Choroid plexus epithelial cell (primary cell): ENCODE measurements around the gene TMEM174.

Source experiments
- DNase-seq: peaks from one replicate; pipeline ENCODE4 v3.0.0-alpha.2; 2010; ENCODE audit warnings: low read depth
- H3K4me3 ChIP-seq: 2 replicates; pipeline ENCODE4 v1.5.1; 2011; ENCODE audit warnings: low read depth, mild to moderate bottlenecking, control low read depth, low read length, moderate library complexity
- TF ChIP-seq, protein P1 (sequence below): conservative IDR thresholded peaks from 2 replicates; pipeline ENCODE4 v1.5.1; 2011; ENCODE audit warnings: low read depth, mild to moderate bottlenecking, control low read depth, inconsistent platforms, low read length, moderate library complexity

Gene TMEM174

DNA sequence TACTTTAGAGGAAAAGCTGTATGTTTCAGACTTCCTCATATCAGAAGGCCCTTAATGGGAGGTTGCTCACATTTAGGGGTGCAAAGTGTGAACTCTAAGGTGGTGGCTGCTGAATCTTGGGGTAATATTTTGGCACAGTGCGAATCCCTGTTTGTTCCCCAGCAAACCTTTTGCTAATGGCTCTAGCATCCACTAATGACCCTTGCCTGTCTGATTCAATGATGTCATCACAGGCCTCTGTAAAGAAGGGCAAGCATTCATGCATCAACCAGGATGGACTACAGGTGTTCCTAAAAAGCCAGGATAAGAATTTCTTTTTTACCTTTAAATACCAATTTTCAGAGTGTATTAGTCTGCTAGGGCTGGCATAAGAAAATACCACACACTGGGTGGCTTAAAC is 32.2 kb upstream of the TMEM174 start:
- TF ChIP-seq, protein P1, sequence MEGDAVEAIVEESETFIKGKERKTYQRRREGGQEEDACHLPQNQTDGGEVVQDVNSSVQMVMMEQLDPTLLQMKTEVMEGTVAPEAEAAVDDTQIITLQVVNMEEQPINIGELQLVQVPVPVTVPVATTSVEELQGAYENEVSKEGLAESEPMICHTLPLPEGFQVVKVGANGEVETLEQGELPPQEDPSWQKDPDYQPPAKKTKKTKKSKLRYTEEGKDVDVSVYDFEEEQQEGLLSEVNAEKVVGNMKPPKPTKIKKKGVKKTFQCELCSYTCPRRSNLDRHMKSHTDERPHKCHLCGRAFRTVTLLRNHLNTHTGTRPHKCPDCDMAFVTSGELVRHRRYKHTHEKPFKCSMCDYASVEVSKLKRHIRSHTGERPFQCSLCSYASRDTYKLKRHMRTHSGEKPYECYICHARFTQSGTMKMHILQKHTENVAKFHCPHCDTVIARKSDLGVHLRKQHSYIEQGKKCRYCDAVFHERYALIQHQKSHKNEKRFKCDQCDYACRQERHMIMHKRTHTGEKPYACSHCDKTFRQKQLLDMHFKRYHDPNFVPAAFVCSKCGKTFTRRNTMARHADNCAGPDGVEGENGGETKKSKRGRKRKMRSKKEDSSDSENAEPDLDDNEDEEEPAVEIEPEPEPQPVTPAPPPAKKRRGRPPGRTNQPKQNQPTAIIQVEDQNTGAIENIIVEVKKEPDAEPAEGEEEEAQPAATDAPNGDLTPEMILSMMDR: no peak
- DNase-seq: no peak
- no peak overlapping the region for H3K4me3 ChIP-seq

DNA sequence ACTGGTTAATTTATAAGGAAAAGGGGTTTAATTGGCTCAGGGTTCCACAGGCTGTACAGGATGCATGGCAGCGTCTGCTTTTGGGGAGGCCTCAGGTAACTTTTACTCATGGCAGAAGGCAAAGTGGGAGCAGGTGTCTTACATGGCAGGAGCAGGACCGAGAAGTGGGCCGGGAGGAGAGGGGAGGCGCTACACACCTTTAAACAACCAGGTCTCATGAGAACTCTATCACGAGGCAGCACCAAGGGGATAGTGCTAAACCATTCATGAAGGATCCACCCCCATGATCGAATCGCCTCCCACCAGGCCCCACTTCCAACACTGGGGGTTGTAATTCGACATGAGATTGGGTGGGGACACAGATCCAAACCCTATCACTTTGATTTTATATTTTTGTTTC is 31.0 kb upstream of the TMEM174 start:
- no peak overlapping the region for H3K4me3 ChIP-seq
- no peak for DNase-seq
- TF ChIP-seq, protein P1: no peak

DNA sequence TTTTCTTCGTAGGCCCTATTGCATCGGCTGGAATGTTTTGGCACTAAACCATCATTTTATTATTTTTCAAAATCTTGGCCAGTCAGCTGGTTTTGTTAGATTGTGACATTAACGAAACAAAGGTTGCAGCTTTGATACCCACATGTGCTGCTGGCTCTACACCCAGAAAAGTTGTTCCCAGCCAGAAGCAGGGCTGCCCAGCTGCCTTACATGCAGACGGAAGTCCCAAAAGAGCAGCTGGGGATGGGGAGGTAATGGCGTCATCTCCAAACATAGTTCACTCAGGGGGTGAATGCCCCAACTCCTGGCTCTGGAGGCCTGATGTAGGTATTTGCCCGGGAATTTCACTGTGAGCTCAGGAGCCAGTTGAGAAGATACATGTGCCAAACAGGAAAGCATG is 29.3 kb upstream of the TMEM174 start:
- no peak overlapping the region for H3K4me3 ChIP-seq
- no peak for DNase-seq
- TF ChIP-seq, protein P1: no peak

DNA sequence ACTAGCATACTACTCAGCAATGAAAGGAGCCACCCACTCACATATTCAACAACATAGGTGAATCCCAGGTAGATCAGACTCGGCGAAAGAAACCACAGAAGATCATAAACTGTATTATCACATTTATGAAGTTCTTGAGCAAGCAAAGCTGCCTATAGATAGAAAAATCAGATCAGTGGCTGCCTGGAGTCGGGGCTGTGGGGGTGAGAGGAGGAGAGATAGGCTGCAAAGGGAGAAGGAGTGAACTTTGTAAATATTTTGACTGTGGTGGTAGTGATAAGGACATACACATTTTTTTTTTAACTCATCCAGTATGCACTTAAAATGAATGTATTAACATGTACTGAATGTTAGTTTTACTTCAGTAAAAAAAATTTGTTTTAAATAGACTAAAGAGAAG is 23.5 kb upstream of the TMEM174 start:
- no peak for DNase-seq
- no peak overlapping the region for H3K4me3 ChIP-seq
- TF ChIP-seq, protein P1: no peak

DNA sequence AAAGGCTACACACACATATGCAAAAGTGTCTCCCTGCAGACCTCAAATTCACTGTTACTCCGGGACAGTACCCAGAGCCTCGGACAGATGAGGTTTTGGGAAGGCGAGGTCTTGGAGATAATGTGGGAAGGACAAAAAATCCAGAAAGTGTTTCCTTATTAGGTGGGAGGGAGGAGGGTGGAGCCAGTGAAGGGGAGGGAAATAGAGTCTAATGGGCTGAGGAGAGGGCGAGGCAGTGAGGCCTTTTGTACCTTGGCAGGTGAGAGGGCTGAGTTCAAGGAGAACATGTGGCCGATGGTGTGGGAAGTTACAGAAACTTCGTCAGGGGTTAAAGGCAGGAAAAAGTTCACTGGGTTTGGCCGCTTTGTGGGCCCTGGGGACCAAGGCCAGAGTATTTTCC is 22.1 kb upstream of the TMEM174 start:
- no peak overlapping the region for H3K4me3 ChIP-seq
- TF ChIP-seq, protein P1: no peak
- DNase-seq: no peak

DNA sequence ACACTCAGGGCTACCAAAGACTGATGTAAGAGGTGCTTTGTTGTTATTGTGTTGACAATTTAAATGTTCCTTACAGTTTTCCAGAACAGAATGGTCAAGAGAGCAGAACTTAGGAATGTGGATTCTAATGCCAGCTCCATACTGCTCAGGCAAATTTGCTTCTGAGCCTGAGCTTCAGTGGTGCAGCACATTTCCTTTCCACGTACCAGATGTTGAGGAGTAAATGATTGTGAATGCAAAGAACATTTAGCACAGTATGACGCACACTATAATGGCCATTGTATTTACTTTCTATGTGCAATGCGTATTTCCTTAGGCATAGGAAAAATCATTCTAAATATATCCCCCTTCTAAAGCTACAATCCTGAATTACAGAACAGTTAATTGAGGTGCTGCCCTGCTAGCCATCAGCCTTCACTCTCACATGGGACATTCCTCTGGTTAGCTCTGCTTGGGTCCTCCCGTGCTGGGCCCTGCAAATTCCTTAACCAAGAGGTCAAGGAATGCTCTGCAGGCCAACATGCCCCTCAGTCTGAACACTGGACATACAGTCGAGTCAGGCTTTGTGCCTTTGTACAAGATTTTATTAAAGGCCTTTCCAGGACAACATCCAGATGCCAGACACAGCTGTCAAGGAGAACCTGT is 21.1 kb upstream of the TMEM174 start:
- DNase-seq: peak; percentile 69
- TF ChIP-seq, protein P1: no peak
- H3K4me3 ChIP-seq: no peak overlapping the region

DNA sequence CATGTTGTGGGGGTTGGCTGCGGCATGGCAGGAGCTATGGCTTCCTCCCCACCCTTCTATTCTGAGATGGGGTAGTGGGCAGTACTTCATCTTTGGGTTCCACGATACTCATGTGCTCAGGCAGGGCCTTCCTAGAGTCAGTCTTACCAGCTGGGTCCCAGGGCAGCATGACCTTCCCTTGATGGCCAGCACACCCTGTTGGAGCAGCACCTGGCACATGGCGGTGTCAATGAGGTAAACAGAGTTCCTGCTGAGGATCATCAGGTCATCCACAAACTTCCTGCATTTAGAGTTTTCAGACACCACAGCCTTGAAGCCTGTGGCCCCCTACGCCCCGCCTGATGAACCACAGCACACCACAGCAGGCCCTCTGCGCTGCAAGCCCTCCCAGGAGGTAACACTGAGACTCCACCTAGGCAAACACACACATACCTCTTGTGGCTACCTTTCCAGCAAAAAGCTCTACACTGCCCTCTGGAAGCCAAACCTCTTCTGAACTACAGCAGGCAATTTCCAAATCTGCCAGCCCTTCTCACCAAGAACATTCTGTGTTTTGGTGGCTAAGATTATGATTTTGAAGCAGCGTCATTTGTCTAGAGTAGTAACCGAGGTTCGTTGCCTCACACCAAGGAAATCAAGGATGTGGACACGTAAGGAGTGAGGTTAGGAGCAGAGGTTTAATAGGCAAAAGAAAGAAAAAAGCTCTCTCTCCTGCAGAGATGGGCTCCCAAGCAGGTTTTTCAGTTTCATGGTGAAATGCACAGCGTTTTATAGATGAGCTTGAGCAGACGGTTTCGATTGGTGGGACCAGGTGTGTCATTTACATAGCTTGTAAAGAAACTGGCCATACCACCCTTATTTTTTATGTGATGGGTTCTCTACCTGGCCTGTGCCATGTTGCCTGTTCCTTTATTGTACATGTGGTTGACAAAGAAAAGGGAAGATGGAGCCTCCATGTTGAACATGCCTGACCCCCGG is 20.3 kb upstream of the TMEM174 start:
- H3K4me3 ChIP-seq: no peak overlapping the region
- DNase-seq: no peak
- TF ChIP-seq, protein P1: peak; percentile 15
